ENCODE measurements around the gene INPP5K.
"Not testable (repeated sequence)": the region's sequence is repeated elsewhere in the genome, so short reads cannot be mapped to it uniquely, and the experiment has no call there.

The INPP5K gene

DNA sequence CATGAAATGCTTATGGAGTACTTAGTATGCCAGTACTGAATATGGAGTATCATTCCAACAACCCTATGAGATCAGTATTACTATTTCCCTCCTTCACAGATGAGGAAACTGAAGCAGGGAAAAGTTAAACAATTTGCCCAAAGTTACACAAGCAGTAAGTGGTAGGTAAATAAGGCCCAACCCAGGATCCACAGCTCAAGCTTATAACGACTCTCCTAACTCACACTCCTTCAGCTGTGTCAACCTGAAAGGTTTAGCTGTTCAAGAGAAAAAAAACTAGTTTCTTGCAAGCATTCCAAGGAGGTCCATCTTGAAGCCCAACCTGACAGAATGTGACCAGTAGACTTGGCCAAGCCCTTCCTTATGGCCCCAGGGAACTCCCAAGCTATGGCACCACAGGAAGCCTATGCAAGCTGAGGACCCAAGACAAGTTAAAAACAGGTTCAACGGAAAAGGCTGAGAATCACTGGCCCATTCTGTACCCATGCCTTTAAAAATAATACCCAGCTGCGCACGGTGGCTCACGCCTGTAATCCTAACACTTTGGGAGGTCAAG lies 66.9 kb downstream of the INPP5K start:
- DNase-seq (ENCODE audit: low read depth): no peak
- no peak for TF ChIP-seq MYC (IDR thresholded peaks at IDR 0.05; ENCODE audit: low read depth, low read length)
- no peak for TF ChIP-seq CTCF (IDR thresholded peaks at IDR 0.05; ENCODE audit: low read depth, low read length)
- no peak for TF ChIP-seq POLR2A (IDR thresholded peaks at IDR 0.05; ENCODE audit: extremely low read depth, insufficient read length)
- TF ChIP-seq, protein P1, sequence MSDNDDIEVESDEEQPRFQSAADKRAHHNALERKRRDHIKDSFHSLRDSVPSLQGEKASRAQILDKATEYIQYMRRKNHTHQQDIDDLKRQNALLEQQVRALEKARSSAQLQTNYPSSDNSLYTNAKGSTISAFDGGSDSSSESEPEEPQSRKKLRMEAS (IDR thresholded peaks at IDR 0.05; ENCODE audit: low read depth, low read length): no peak
- H3K4me3 ChIP-seq (ENCODE audit: low read depth, low read length): no peak overlapping the region

GRCh38 chr17:1447052-1447451 lies 69.4 kb downstream of the INPP5K start:
- no peak for DNase-seq (ENCODE audit: low read depth)
- no peak overlapping the region for H3K4me3 ChIP-seq (ENCODE audit: low read depth, low read length)
- TF ChIP-seq POLR2A (IDR thresholded peaks at IDR 0.05; ENCODE audit: extremely low read depth, insufficient read length) (no peak), MYC (IDR thresholded peaks at IDR 0.05; ENCODE audit: low read depth, low read length) (no peak), CTCF (IDR thresholded peaks at IDR 0.05; ENCODE audit: low read depth, low read length) (no peak)
- TF ChIP-seq, protein P1 (IDR thresholded peaks at IDR 0.05; ENCODE audit: low read depth, low read length): no peak

DNA sequence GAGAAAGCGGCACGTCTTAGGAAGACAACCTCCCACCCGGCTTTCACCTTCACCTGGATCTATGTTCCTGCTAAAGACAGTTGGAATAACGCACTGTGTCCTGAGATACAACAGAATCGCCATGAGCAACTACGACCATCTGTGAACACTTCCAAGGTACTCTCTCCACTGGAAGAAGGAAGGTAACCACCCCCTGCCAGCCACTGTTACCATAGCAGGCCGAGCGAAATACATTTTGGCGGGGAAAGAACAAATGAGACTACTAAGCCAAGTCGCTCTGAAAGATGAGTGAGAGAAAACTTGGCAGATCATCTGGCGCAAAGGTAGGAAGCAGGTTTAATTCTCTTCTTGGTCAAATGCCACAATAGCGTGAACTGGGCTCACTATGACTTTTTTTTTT lies 70.2 kb downstream of the INPP5K start:
- H3K4me3 ChIP-seq (ENCODE audit: low read depth, low read length): no peak overlapping the region
- no peak for TF ChIP-seq MYC (IDR thresholded peaks at IDR 0.05; ENCODE audit: low read depth, low read length)
- TF ChIP-seq, protein P1 (IDR thresholded peaks at IDR 0.05; ENCODE audit: low read depth, low read length): no peak
- no peak for TF ChIP-seq POLR2A (IDR thresholded peaks at IDR 0.05; ENCODE audit: extremely low read depth, insufficient read length)
- no peak for TF ChIP-seq CTCF (IDR thresholded peaks at IDR 0.05; ENCODE audit: low read depth, low read length)
- no peak for DNase-seq (ENCODE audit: low read depth)

DNA sequence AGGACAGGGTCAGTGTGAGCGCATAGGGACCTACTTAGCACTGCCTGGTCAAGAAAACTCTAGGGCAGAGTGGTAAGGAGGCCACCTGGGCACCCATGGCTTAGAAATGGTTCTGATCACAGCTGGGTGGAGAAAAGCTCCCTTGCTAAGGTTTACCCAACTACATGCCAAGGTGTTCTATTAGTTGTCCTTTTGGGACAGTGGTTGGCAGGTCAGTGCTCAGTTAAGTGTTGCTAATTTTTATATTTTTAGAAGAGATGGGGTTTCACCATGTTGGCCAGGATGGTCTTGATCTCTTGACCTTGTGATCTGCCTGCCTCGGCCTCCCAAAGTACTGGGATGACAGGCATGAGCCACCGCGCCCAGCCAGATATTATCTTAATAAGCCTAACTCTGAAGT lies 70.7 kb downstream of the INPP5K start:
- not testable (repeated sequence) for DNase-seq (ENCODE audit: low read depth); H3K4me3 ChIP-seq (ENCODE audit: low read depth, low read length)

Measured in NB4 (cell line).